ENCODE results near the gene NCOA4. TPM values are rescaled to one million over a fixed set of nuclear protein-coding genes. Genes with fewer than 3 reads are reported as not detected.

The NCOA4 gene
- total RNA-seq, 1 donor from 2014 or later: 131 TPM

DNA sequence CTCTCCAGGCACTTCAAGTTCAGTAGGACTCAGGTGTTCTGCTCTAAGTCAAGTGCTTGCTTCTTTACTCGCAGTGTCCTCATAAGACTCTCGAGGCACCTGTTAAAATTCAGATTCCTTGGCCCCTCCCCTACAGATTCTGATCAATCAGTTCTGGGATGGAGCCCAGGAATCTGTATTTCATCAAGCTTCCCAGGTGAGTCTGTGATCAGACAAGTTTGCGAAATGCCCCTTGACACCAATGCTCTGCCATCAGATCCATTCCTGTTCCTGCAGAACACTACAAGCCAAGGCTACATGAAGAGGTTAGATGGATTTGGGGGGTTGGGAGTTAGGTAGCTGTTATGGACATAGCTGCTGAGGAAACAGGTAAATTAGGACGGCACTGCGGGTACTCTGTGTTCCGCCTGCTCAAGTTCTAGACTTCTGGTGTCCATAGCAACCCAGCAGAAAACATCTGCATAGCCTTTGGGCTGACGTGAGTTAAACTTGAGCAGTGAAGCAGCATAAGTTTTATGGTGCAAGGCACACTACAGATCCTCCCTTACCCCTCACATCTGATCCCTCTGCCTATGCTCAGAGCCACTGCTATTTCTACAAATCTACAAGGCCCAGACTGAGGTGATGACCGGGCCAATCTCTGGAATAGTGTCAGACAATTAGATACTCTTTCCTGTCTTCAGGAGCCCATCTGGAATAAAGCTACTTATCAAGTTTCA lies 6.8 kb upstream of the NCOA4 start:
- TF ChIP-seq, protein P1, sequence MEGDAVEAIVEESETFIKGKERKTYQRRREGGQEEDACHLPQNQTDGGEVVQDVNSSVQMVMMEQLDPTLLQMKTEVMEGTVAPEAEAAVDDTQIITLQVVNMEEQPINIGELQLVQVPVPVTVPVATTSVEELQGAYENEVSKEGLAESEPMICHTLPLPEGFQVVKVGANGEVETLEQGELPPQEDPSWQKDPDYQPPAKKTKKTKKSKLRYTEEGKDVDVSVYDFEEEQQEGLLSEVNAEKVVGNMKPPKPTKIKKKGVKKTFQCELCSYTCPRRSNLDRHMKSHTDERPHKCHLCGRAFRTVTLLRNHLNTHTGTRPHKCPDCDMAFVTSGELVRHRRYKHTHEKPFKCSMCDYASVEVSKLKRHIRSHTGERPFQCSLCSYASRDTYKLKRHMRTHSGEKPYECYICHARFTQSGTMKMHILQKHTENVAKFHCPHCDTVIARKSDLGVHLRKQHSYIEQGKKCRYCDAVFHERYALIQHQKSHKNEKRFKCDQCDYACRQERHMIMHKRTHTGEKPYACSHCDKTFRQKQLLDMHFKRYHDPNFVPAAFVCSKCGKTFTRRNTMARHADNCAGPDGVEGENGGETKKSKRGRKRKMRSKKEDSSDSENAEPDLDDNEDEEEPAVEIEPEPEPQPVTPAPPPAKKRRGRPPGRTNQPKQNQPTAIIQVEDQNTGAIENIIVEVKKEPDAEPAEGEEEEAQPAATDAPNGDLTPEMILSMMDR (IDR thresholded peaks at IDR 0.05; ENCODE audit: insufficient read depth, low read length, poor library complexity, severe bottlenecking): no peak
- no peak for DNase-seq (ENCODE audit: low read depth)
- H3K4me3 ChIP-seq (ENCODE audit: low read depth, low read length): no peak overlapping the region
- no peaks in the 10 kb centered on the region for H3K36me3 ChIP-seq (ENCODE audit: control insufficient read depth, insufficient read depth, low read length)
- no peaks in the 10 kb centered on the region for H3K27me3 ChIP-seq (ENCODE audit: control insufficient read depth, insufficient read depth, low read length)

DNA sequence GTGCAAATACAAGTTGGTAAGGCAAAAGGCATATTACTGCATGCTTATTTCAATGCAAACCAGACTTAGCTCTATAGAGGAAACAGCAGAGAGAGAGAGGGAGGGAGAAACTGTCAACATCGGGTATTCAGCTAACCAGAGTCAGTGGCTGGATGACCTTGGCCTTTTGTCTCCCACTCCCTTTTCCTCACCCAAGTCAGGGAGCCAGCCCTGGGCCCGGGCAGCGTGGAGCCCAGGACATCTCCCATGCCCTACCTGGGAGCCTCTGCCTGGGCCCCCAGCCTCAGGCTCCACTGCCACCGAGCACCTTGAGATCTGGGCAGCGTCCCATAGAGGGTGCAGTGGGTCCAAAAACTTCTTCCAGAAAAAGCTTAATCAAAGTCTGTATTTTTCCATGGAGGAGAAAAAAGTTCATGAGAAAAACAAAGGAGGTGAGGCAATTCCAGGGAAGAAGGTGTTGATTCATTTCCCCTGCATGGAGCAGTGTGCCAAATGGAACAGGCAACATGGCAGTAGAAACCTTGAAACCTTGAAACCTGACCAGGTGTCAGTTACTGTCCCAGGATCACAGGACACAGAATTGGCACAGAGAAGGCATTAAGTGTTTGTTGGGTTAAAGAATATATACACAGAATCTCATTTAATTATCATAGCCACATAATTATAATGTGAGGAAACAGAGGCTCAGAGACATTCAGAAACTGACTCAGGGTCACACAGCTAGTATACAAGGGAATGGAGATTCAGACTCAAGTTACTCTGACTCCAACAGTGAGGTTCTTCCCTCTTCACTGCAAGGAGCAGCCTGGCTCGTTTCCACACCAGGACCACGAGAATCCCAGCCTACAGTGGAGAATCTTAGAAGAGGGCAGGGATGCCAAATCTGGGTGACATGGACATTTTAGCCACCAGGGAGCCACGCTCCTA lies 5.8 kb upstream of the NCOA4 start:
- no peaks in the 10 kb centered on the region for H3K36me3 ChIP-seq (ENCODE audit: control insufficient read depth, insufficient read depth, low read length)
- no peak overlapping the region for H3K4me3 ChIP-seq (ENCODE audit: low read depth, low read length)
- TF ChIP-seq, protein P1 (IDR thresholded peaks at IDR 0.05; ENCODE audit: insufficient read depth, low read length, poor library complexity, severe bottlenecking): no peak
- H3K27me3 ChIP-seq (ENCODE audit: control insufficient read depth, insufficient read depth, low read length): no peaks in the 10 kb centered on the region
- DNase-seq (ENCODE audit: low read depth): no peak

DNA sequence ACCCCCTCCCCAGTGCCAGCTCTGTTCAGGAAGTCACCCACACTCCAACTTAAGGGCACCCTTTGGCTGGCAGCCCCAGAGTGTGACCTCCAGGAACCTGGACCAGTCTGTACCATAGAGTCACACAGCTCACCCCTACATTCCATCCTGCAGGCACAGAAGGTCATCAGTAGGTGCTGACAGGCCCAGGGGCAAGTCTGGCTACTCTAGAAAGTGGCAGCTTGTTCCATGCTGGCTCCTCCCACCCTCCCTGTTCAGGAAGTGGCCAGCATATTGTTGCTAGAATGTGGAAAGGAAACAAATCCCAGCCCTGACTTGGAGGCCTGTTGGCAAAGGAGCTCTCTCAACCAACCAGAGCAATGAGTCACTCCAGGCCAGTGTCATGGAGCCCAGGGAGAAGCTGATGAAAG lies 3.2 kb upstream of the NCOA4 start:
- no peak overlapping the region for H3K4me3 ChIP-seq (ENCODE audit: low read depth, low read length)
- DNase-seq (ENCODE audit: low read depth): peak; percentile 61
- no peaks in the 10 kb centered on the region for H3K36me3 ChIP-seq (ENCODE audit: control insufficient read depth, insufficient read depth, low read length)
- TF ChIP-seq, protein P1 (IDR thresholded peaks at IDR 0.05; ENCODE audit: insufficient read depth, low read length, poor library complexity, severe bottlenecking): no peak
- no peaks in the 10 kb centered on the region for H3K27me3 ChIP-seq (ENCODE audit: control insufficient read depth, insufficient read depth, low read length)

DNA sequence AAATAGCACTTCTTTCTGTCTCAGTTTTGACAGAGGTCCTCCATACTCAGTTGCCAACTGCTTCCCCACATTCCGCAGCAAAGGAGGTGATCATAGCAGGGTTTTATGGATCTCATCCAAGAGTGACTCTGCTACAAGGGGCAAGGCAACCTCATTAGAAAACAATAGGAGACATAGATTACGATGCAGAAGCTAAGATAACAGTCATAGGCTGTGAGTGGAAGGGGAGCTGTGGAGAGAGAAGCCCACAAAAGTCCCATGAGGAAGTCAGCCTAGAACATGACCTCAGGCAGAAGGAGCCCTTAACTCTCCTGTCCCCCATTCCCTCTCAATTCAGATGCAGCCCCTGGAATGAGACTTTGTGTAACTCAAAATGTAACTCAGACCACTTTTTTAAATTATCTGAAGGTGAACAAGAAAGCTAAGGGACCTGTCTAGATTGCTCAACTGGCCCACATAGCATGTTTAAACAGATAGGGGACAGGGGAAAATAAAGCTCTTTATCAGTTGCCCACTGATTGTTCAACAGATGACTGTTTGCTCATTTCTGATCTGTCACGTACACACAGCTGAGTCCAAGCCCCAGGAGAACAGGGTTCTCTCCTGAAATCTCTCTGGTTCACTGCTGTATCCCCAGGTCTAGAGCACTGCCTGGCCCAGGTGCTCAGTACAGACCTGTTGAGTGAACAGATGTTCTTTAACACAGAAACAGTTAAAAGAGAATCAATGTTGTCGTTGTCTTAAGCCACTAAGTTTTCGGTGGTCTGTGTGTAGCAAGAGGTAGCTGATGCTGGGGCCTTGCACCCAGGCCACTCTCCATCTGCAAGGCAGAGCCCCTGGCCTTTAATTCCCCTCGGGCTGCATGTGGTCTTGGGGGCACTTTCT lies 1.5 kb upstream of the NCOA4 start:
- Histone ChIP-seq H3K27me3 (ENCODE audit: control insufficient read depth, insufficient read depth, low read length) (no peaks in the 10 kb centered on the region), H3K36me3 (ENCODE audit: control insufficient read depth, insufficient read depth, low read length) (no peaks in the 10 kb centered on the region), H3K4me3 (ENCODE audit: low read depth, low read length) (no peak overlapping the region)
- TF ChIP-seq, protein P1 (IDR thresholded peaks at IDR 0.05; ENCODE audit: insufficient read depth, low read length, poor library complexity, severe bottlenecking): no peak
- DNase-seq (ENCODE audit: low read depth): no peak

DNA sequence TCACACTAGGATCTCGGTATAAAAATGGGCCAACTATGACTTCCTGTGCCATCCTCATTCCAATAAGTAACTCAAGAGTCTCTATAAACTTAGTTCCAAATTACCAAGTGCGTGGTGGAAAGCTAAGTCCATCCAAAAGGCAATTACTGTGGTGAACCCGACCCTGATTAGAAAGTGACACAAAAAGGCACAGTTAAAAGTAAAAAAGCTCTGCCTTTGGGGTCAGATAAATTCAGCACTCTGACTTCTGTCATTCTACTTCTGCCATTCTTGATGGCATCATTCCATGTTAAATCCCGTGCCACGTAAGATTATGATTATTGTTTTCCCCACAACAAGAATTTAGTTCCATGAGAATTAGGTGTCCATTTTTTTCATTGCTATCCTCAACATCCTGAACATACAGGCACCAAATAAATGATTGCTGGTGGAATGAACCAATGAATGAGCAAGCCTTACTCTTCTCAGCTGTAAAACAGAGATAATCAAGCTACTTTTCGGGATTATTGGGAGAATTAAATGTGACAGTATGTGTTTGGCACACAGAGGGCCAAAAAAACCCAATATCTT lies 877 bp downstream of the NCOA4 start:
- no peak for DNase-seq (ENCODE audit: low read depth)
- TF ChIP-seq, protein P1 (IDR thresholded peaks at IDR 0.05; ENCODE audit: insufficient read depth, low read length, poor library complexity, severe bottlenecking): no peak
- no peaks in the 10 kb centered on the region for H3K27me3 ChIP-seq (ENCODE audit: control insufficient read depth, insufficient read depth, low read length)
- H3K4me3 ChIP-seq (ENCODE audit: low read depth, low read length): peak overlapping the region; percentile 69
- no peaks in the 10 kb centered on the region for H3K36me3 ChIP-seq (ENCODE audit: control insufficient read depth, insufficient read depth, low read length)
